Stimulated activated CD8-positive, alpha-beta memory T cell treated with anti-CD3 and anti-CD28 coated beads, Interleukin-15, amount 100 ng/mL, for 48 hours (primary cell): ENCODE data around the gene RFT1.

Experiments used
- DNase-seq, 2 donors: peaks; one replicate each; pipeline ENCODE4 v3.0.0-alpha.2; 2020; ENCODE audit warnings: low read depth in 2 of 2

The RFT1 gene

DNA sequence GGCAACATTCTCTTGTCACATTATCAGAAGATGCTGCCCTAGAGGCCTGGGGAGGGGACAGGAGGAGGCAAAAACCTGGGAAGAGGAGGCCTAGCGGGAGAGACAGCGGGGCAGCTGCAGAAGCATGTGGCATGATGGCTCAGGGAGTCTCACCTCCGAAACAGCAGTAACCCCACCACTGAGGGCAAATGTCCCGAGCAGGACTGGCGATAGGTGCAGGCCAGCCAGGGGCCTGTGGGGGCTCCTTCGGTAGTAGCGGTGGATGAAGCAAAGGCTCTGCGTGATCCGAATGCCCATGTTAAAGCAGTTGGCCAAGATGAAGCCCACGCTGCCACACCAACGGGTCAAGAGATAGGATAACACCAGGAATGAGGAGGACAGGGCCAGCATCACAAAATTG lies 38.0 kb downstream of the RFT1 start:
- no peak for DNase-seq

DNA sequence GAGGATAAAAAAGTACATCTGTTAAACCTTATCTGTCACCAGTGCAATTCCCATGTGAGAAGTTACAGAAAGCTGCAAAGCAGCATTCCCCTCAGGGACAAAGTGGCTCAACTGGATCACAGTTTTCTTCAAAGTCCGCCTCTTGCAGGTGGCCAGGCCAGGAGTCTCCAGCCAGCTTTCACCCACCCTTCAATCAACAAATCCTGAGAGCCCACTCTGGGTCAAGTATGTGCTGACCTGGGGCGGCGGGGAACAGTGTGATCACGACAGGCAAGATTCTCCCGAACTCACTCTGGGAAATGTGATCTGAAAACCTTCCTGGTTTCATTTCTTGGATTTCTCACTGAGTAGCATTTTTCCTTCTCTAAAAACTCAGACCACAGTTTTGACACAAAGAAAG lies 39.2 kb downstream of the RFT1 start:
- no peak for DNase-seq

DNA sequence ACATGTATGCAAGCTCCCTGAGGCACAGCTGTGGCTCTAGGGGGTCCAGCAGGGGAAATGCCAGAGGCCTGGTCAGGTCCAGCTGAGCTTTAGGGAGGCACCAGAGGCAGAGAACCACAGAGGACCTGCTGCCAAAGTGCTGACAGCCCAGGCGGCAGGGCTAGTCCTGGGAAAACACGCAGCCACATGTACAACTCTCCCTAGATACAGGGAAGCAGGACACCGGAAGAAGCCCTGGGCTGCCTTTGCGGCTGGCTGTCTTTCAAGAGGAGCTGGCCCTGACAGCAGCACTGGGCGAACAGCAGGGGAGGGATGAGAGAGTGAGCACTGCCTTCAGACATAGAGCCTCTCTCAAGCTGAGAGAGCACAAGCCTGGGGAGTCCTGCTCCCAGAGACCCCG lies 40.7 kb downstream of the RFT1 start:
- no peak for DNase-seq

DNA sequence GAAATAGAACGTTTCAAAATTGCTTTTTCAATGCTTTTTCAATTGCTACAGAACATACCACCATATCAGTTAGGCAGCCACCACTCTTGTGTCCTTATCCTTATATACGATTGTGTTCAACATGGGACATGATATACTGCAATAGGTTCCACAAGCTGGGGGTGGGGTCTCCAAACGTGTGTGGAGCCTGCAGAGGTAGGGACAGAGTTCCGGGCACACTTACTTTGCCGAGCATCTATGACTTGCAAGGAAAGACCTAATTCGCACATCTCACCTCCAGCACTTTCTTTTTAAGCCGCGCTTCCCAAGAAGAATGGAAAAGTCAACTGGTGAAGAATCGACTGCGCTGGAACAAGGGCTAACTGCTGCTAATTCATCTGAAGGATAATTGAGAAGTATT lies 44.8 kb downstream of the RFT1 start:
- DNase-seq, result no peak

DNA sequence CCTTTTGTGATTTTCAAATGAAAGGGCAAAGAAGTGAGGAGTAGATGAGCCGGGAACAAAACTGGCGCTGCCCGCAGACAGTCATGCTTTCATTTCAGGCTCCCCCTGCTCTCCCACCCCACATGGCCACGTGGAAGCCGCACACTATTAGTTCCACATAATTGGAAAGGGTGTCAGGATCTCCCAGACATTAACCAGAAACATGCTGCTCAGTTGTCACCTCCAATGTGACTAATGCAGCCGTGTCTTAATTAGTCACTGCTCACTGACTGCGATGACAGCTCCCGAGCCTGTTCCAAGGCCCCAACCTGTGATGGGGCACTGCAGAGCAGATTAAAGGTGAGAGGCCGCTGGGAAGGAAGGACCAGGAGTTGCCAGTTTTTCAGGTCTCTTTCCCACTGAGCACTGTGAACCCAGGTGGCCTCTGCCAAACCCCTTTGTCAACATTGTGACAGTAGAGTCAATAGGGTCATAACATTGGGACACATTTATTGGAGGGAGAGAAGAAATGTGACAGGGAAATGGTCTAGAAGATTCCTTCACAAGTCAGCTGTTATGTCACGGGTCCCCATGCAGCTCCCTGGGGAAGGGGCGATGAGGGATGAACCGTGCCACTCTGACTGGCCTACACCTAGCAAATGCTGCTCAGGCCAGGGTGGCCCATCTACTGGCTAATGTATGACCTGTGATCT lies 45.8 kb downstream of the RFT1 start:
- DNase-seq, result no peak

DNA sequence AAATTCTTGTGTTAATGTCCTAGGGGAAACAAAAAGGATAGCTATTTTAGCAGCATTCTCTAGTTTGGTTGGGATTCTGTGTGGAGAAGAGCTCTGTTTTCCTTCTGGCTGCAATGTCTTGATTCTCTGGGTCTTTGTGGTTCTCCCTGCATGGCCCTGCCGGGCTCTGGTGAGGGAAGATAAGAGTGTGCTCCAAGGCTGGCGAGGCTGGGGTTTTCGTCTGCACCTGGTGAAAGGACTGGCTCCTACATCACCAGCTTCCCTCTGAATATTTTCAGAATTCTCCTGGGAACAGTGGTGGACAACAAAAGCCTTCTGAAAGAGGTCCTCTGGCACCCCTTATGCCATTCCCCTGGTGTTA lies 46.3 kb downstream of the RFT1 start:
- DNase-seq, result no peak

DNA sequence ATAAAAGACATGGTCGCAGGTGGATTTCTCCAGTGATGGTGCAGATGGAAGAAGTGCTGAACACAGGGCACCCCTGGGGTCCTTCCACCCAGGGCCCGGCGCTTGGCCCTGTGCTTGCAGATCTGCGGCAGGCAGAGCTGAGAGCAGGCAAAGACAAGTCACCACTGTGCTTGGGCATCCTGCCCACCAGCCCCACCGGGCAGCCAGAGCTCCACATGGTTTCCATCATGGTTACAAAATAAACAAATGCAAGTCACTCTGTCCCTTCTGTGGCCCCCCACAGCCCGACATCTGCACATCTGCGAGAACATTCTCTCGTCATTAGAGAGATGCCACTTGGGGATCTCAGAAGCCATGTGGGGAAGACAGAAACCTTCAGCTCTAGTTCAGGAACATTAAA lies 46.7 kb downstream of the RFT1 start:
- no peak for DNase-seq

DNA sequence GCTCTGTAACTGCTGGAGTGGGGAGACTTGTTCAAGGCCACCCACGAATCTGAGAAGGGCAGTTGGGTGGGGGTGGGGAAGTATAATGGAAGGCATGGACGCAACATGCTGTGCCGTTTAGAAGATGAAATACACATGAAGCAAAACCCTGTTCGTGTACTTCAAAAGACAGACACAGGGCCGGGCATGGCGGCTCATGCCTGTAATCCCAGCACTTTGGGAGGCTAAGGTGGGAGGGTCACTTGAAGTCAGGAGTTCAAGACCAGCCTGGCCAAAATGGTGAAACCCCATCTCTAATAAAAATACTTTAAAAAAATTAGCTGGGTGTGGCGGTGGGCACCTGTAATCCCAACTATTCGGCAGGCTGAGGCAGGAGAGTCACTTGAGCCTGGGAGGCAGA lies 47.5 kb downstream of the RFT1 start:
- no peak for DNase-seq

DNA sequence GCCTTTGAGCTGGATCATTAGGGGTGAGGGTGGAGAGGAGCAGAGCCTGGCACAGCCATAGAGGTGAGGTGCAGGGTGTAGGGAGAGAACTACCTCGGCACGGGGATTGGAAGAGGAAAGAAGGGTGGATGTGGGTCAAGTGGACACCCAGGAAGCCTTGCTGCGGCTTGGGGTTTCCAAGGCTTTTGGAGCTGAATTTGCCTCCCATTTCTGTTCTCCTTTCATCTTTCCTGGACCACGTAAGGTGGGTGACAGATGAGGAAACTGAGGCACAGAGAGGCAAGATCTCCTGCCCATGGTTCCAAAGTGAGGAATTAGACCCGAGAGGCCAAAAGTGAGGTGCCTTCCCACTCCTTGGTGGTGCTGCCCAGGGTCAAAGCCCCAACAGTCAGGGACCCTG lies 48.9 kb downstream of the RFT1 start:
- DNase-seq, result no peak

DNA sequence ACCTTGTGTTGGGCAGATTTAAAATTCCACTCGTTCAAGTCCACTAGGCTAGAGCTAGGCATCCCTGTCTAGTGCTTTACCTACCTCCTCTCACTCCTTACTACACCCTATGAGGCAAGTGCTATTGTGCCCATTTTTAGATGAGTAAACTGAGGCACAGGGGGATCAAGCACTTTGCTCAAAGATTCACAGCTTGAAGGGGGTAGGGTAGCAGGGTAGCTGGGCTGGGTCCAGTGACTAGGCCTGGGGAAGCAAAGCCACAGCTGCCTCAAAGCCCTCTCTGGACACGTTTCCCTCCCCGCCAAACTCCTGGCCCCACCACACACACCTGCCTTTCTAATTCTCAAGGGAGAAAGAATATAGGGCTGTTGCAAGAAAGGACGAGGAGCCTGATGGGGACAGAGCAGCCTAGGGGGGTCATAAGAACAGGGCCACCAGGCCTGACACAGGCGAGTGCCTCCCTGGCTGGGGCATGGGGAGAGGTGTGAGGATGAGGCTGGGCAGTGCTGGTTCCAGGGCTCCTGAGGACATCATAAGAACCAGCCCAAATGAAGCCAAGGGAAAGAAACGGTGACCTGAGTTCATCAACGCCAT lies 49.5 kb downstream of the RFT1 start:
- DNase-seq, result no peak

DNA sequence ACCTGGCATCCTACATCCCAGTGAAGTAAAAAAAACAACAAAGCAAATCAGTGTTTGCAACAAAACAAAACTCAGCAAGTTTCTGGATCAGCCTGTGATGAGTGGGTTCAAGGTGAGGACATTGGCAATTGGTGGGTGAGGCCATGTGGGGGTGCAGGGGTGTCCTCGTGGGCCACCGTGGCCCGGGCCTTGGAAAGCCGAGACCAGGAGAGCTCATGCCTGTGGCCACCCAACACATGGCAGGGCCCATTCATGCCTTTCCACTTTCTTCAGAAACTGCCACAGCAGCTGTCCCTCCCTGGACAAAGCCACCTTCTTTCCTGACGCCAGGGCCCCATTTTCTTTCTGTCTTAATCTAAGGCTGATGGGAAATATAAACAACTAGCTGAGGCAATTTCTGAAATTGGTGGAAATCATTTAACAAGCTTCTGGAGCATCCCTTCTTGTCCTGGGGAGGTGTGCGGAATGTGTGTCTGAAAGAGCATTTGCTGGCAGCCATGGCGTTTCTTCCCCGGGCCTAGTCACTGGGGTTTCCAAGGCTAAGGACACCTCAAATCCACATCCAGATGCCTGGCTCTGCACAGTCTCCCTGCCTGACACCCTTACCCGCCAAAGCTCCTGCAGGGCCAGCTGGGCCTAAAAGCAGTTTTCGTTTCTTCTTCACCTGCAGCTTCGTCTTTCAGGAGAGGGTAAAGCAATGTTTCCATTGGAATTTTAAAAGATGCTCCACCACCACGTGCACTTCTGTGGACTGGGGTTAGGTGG lies 50.3 kb downstream of the RFT1 start:
- DNase-seq, result no peak

DNA sequence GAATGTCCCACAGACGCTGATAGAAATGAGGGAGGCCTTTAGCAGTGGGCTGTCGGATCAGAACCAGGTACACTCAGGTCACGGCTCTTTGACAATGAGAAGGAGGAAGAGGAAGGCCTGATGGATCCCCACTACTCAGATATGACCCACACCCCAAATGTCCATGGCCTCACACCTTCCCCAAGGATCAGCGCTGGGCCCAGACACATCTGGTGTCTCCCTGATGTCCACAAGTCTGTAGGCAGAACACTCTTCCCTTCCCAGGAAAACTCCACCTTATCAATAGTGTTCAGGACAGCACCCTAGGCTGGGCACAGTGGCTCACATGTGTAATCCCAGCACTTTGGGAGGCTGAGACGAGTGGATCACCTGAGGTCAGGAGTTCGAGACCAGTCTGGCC lies 51.1 kb downstream of the RFT1 start:
- no peak for DNase-seq

DNA sequence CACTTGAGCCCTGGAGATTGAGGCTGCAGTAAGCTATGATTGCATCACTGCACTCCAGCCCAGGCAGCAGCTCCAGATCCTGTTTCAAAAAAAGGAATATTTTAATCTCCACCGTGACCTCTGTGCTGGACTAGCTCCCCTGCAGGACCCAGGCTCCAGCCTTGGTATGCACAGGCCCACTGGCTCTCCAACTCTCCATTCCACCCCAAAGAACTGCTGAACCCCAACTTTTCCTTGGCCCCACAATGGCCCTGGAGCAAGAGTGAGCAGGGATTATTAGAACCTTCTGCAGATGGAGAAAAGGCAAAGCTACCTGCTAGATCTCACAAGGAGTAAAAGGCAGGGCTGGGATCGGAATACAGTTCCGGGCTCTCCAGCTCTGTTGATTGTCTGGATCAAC lies 51.6 kb downstream of the RFT1 start:
- DNase-seq, result no peak

DNA sequence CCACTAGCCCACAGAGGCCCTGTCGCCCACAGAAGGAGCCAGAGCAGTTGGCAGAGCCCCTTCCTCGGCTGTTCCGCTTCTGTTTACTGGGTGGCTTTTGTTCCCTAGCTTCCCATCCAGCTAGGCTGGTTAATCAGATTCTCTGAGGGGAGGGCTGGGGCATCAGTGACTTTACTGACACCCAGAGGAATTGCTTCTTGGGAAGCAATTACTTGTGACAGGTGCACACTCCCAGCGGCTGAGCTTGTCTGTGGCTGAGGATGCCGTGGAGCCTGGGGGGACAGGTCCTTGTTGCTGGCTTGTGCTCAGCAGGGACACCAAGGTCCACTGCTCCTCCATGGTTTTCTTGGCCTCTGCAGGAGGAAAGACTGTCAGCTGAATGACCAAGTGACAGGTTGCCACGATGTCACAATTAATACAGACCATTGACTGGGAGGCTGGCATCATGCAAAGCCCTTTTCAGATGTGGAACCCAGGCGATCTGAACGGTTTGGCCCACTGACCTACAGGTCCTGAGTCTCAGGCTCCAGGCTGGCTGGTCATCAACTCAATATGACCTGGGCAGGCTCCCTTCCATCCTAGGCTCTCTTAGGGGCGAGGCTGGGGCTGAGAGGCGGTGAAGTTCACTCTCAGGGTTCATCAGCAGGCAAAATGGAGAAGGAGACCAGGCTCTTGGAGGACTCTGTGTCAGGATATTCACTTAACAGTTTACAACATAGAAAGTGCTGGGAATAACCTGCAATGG lies 52.6 kb downstream of the RFT1 start:
- no peak for DNase-seq

DNA sequence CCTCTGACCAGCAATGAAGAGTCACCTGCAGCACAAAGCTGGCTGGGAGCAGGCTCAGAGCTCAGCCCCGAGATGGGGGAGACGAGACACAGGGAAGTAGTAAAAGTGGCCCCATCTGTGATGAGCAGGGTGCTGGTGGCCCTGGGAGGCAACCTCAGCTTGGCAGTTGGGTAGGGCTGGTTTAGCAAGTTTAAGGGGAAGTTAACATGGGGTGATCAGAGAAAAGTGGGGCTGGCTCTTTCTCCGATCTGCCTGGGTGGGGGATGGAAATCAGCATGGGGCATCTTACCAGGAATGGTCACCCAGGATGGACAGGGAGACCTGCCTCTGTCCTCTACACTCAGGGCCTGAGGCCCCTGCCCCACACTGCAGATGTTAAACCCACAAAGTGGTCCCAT lies 54.5 kb downstream of the RFT1 start:
- no peak for DNase-seq

DNA sequence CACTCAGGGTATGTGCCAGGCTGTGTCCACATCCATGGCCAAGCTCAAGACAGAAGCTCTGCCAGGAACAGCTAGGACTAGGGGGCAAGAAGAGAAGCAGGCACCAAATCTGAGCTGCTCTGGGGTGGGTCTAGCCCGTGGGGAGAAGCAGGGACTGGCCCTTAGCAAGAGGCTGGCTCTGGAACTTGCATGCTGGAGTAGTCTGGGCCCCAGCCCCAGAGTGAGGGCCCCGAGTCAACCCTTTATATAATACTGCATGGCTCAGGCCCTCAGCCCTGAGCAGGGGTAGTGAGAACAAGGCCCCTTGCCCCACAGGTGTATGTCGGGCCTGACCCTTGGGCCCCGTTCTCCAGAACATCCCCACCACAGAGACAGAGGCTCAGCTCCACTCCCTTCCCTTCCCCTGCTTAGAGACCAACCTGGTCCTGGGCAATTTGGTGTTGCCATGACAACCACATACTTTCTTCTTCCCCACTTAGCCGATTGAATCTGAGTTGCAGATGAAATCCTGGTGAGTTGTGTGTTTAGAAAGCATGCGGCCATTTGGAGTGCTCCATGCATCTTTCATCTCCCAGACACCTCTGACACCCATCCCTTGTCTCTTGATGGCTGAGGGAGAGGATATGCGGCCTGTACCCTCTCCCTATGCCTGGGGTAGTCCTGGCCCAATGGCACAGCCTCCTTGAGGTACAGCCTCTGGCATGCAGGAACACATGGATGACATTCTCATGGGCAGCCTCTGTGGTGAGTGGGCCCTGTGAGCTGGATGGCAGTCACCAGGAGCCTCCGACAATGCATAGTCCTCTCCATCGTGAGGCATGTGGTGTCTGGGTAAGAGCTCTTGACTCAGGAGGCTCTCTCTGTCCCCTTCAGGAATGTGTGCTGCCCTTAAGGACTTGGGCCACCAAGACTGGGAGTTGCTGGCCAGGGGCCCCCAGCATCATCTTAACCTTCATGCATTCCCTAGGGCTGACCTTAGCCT lies 55.2 kb downstream of the RFT1 start:
- no peak for DNase-seq

DNA sequence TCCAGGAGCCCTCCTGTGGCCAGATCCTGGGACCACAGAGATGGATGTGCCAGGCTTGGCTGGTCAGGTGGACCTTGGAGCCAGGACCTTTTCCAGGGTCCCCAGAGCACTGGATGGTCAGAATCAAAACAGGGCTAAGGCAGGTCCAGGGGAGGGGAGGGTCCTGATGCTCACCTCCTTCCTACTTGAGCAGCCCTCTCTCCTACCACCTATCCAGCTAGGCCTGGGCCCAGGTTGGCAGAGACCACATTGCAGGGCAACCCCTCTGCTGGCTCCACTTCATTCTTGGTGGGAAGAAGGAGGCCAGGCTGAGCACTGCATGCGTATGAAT lies 55.9 kb downstream of the RFT1 start:
- DNase-seq, result no peak

DNA sequence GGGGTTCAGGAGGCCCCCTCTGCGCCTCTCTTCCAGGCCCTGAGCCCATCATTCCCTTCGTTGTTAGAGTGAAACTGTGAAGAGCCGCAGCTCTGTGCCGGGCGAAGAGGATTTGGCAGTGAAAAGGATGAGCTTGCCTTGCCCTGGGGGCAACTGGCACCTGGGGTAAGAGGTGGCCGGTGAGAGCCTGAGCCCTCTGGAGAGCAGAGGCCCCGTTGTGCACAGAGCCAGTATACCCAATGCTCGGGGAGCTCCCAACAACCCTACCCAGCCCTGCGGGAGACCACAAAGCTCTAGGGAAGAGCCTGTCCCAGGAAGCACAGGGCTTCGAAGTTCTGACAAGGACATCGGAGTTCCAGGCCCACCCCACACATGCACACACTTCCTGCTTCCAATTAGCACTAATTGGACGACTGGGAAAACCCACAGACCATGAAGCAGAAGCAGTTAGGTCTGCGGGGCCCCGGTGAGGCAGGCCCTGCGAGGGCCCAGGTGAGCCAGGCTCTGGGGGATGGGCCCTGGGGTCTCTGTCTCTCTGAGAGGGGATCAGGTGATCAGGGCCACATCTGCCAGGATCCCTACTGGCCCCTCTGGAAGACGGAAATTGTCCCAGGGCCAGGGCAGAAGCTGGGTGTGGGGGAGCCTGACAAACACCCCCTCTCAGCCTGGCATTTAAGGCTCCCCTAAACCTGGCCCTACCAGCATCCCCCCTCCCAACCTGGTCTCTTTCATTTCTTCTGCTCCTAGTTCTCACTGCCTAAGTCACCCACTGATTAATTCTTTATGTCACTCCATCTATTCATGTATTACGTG lies 56.5 kb downstream of the RFT1 start:
- DNase-seq, result no peak

DNA sequence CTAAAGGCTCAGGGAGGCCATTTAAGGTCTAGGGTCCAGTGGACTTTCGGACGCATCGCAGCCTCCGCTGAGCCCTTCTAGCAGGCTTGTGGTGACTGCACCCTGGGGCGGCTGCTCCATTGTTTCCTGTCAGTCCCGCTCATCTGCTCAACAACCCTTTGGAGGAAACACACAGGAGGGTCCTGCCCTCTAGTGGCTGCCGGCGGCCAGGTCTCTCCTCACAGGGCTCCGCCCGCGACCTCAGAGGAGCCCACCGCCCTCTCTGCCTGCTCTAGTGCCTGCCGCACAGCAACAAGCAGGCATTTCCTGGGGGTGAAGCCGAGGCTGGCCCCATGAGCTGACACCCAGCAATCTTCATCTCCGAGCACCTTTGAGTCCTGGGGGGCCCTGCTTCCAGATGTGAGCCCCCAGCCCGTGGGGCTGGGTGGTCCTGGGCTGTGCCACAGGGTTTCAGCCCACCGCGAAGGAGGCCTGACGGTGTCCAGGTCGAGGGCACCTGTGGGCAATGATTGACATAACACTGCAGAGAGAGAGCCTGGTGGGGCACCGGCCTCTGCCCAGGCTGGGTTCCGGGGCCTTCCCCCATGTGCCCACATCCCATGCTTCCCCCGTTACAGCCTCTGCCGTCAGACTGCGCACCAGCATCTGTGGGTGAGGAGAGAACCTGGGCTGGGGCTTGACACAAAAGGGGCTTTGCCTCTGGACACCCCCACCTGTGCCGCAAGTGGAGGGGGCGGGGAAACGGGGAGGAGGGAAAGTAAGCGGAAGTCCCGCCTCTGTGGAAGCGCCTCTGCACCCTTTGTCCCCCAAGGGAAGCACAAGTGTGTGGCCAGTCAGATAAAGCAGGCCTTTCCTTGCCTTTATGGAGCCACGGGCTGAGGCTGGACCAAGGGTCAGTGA lies 57.3 kb downstream of the RFT1 start:
- DNase-seq, result peak; percentile 75 to 80
